Urothelium cell line (cell line): Measurements from ENCODE around the gene UBE2U.

Experiments
- DNase-seq: peaks from one replicate; pipeline ENCODE4 v3.0.0; 2011; ENCODE audit warnings: low spot score, mixed read lengths
- FAIRE-seq: peaks from 2 replicates; lab custom pipeline; 2011; peaks lifted over from hg19 to GRCh38; lab: Jason Lieb, UNC

Gene UBE2U

DNA sequence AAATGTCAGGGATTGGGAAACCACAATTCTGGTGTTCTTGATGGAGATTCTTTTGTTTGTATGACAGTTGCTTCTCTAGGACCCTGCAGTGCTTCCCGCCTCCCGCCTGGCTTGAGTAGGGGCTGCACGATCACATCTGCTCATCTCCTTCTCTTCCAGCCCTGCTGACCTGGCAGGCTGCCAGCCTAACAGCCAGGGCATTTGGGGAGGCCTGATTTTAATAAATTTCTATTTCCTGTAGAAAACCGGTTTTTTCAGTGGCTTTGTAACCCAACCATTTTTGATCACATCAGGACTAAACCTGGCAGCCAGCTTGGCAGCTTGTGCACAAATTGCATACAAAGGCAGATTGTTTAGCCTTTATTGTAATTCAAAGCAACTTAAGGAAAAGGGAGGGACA is 78.9 kb downstream of the UBE2U start:
- no peak for FAIRE-seq
- DNase-seq: no peak

DNA sequence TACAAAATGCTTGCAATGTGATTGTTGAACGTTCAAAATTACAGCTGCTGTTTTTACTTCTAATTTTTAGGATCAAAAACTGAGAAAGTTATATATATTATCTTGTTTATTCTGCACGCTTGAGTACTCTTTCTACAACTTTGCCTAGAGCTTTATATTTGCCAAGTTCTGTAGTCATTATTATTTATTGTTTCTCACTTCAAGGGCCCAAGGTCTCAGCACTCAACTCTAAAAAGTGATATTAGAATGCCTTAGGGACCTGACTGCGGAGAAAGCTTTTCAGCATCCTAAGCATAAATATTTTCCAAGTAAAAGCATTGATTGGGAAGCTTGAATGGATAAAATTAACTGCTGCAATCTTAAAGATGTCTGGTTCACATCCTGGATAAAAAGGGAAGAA is 83.6 kb downstream of the UBE2U start:
- no peak for DNase-seq
- no peak for FAIRE-seq

GRCh38 chr1:64290420-64290819 is 87.0 kb downstream of the UBE2U start:
- FAIRE-seq (no peak), DNase-seq (no peak)

DNA sequence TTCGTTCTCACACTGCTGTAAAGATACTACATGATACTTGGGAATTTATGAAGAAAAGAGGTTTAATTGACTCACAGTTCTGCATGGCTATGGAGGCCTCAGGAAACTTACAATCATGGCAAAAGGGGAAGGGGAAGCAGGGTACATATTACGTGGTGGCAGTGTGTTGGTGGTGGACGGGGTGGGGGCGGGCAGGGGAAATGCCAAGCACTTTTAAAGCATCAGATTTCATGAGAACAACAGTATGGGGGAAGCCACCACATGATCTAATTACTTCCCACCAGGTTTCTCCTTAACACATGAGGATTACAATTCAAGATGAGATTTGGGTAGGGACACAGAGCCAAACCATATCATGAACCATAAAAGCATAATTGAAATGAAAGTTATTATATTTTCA is 88.5 kb downstream of the UBE2U start:
- DNase-seq: no peak
- no peak for FAIRE-seq

GRCh38 chr1:64292399-64292798 is 89.0 kb downstream of the UBE2U start:
- no peak for DNase-seq
- no peak for FAIRE-seq

GRCh38 chr1:64293820-64294219 is 90.4 kb downstream of the UBE2U start:
- DNase-seq (no peak), FAIRE-seq (no peak)

GRCh38 chr1:64295136-64295535 is 91.7 kb downstream of the UBE2U start:
- DNase-seq: no peak
- FAIRE-seq: no peak

GRCh38 chr1:64295561-64295960 is 92.1 kb downstream of the UBE2U start:
- no peak for FAIRE-seq
- DNase-seq: no peak

DNA sequence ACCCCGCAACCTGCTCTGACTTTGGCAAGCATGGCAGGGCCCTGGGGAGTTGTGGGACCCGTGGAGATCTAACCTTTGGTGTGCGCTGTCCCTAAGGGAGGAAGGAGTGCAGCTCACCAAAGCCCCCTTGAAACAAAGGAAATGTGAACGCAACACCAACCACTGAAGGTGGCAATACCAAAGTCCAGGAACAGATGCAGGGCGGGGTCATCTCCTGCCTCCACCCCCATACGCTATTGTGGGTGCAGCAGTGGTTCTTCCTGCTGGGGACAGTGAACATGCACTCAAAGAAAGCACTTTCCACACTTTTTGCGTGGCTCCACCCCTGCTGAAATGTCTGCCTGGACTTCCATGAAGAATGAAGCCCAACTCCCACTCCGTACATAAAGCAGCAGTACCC is 93.0 kb downstream of the UBE2U start:
- DNase-seq (no peak), FAIRE-seq (no peak)

DNA sequence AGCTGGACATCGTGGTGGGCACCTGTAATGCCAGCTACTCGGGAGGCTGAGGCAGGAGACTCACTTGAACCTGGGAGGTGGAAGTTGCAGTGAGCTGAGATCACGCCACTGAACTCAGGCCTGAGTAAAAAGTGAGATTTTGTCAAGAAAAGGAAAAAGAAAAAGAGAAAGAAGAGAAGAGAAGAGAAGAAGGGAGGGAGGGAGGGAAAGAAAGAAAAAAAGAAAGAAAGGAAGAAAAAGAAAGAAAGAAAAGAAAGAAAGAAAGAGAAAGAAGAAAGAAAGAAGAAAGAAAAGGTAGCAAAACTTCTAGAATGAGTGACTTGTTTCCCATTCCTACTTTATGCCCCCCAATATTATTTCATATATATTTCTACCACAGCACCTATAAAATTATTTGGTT is 98.8 kb downstream of the UBE2U start:
- FAIRE-seq (no peak), DNase-seq (no peak)

- DNase-seq (no peak), FAIRE-seq (no peak)
Measured at GRCh38 chr1:64302971-64303370, 99.5 kb downstream of the UBE2U start.

DNA sequence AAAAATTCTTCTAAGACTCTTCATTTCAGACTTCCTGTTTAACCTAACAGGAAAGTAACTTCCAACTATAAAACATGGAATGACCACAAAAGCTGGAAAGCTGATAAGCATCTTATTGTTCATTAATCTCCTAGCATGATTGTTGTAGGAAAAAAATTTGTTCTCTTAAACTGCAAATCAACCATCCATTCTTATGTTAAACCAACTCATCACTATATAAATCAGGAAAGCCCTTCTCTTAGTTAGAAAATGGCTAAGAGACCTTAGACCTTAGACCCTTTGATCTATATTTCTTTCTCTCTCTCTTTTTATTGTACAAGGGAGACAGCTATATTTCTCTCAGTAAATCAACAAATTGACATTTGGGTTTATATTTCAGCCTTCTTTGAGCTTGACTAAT is 101.4 kb downstream of the UBE2U start:
- DNase-seq (no peak), FAIRE-seq (no peak)

DNA sequence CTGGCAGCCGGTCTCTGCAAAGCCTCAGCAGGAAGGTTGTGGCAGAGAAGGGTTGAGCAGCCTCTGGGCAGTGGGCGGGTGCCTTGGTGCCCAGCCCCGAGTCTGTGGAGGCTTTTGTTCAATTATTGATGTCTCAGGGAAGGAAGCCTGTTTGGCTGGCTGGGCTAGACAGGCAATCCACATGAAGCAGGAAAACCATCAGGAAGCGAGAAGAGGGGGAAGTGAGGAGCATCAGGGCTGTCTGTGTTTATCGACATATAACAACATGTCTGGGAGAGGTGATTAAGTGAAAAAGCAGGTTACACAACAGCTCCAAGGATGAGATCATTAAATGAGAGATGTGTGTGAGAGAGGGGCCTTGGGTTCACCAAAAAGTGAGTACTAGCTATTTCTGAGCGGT is 105.4 kb downstream of the UBE2U start:
- no peak for FAIRE-seq

DNA sequence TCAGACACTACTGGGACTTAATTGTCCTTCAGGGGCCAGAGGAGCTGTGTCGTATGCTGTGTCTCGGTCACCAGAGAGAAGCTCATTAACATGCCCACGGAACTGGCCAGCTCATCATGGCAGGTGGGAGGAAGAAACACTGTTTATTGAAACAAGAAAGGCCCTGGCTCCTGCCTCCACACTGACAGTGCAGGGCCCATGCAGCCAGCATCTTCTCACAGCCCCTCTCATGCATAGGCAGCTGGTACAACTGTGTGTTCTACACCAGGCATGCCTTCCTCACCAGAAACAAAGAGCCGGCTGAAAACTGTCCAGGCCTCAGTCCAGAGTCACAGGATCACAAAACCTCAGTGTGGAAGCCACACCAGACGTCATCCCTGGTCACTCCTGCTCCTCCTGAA is 106.0 kb downstream of the UBE2U start:
- DNase-seq (no peak), FAIRE-seq (no peak)

More for the DNA sequence above, 105.4 kb downstream of the UBE2U start:
- DNase-seq: no peak

GRCh38 chr1:64310760-64311159 is 107.3 kb downstream of the UBE2U start:
- FAIRE-seq (no peak), DNase-seq (no peak)

DNA sequence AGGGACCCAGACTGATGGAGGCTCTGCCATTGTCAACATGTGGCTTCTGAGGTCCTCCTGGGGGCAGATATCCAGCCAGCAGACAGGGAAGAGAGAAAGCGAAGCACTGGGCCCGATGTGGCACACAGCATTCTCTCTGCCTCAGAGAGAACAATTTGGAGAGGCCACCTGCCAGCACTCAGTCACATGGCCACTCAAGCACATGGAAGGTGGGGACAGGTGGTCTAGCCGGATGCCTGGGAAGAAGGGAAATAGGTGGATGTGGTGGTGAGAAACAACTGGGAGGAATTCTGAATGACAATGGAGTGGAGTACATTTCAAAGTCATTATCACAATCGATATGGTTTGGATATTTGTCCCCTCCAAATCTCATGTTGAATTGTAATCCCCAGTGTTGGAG is 109.0 kb downstream of the UBE2U start:
- DNase-seq (no peak), FAIRE-seq (no peak)

- no peak for FAIRE-seq
- DNase-seq: no peak
Measured at GRCh38 chr1:64315402-64315801, 112.0 kb downstream of the UBE2U start.
